K562 (cell line): ENCODE measurements around the gene INHBE. TPM values are rescaled to one million over a fixed set of nuclear protein-coding genes. Genes with fewer than 3 reads are reported as not detected.

Experiments used
- BHLHE40 ChIP-seq: IDR thresholded peaks from 2 replicates; pipeline ENCODE4 v1.6.1; 2011; ENCODE audit warnings: low read length, improper control_type of control experiment
- BRD4 ChIP-seq: fragments of 200-600 bp; sonication (generic); IDR thresholded peaks from 2 replicates; pipeline ENCODE4 v1.6.1; 2017; ENCODE audit warnings: inconsistent platforms
- CBX1 ChIP-seq: sonication (generic); IDR thresholded peaks from 2 replicates; pipeline ENCODE4 v1.6.1; 2016; ENCODE audit warnings: antibody characterized with exemption, low read depth, mild to moderate bottlenecking
- JUN ChIP-seq, 2 experiments: sonication (generic) in 1 of 2; formaldehyde crosslinking in 1 of 2; IDR thresholded peaks; 2 replicates each; pipeline versions ENCODE4 v1.6.1 to v1.8.0; 2012 to 2022; ENCODE audit warnings: borderline replicate concordance in 2 of 2, mild to moderate bottlenecking in 2 of 2, improper control_type of control experiment in 1 of 2, low read depth in 1 of 2, low read length in 1 of 2, missing genetic modification reagents in 1 of 2
- NR2C1 ChIP-seq, 2 experiments: fragments of 450-650 bp; IDR thresholded peaks; 2 replicates each; pipeline ENCODE4 v1.6.1; 2017; ENCODE audit warnings: mild to moderate bottlenecking in 2 of 2, antibody characterized with exemption in 1 of 2, inconsistent platforms in 1 of 2, missing compliant biosample characterization in 1 of 2, missing genetic modification characterization in 1 of 2
- NR2C2 ChIP-seq, 2 experiments: fragments of 200-800 bp in 1 of 2; sonication (Bioruptor generic) in 1 of 2; sonication (generic) in 1 of 2; formaldehyde crosslinking in 1 of 2; IDR thresholded peaks; 2 replicates each; pipeline versions ENCODE4 v1.6.1 to v1.8.0; 2016 to 2022; ENCODE audit warnings: mild to moderate bottlenecking in 1 of 2, missing compliant biosample characterization in 1 of 2, missing genetic modification characterization in 1 of 2, missing genetic modification reagents in 1 of 2
- TCF7L2 ChIP-seq: fragments of 150-350 bp; IDR thresholded peaks from 2 replicates; pipeline ENCODE4 v1.6.1; 2016; ENCODE audit warnings: low read depth, mild to moderate bottlenecking, low read length, moderate library complexity
- ZNF197 ChIP-seq: fragments of 200-800 bp; sonication (Bioruptor generic); IDR thresholded peaks from 2 replicates; pipeline ENCODE4 v1.6.1; 2016; ENCODE audit warnings: low read depth, missing genetic modification characterization, missing compliant biosample characterization
- ZNF507 ChIP-seq: conservative IDR thresholded peaks from 2 replicates; pipeline ENCODE4 v1.6.1; 2017; ENCODE audit warnings: missing genetic modification characterization, missing compliant biosample characterization
- polyA plus RNA-seq, 8 experiments: library from polyadenylated mRNA; depleted of rRNA in 4 of 8; stranded (reverse) in 5 of 8; unstranded in 3 of 8; fragments of >200 nt; fragmentation: Nextera tagmentation in 2 of 8; fragmentation: Illumina TruSeq in 1 of 8; extraction: Ambion mirVana in 2 of 8; extraction: Trizol in 1 of 8; gene quantifications; 2 replicates each; pipeline versions ENCODE4 v1.2.1 to v1.2.3, GENCODE V29; 2011 to 2014; ENCODE audit warnings: inconsistent platforms in 1 of 8, missing spikeins in 1 of 8
- total RNA-seq, 7 experiments: library from RNA; depleted of rRNA in 6 of 7; stranded (reverse); fragments of >200 nt in 6 of 7; fragmentation: Illumina TruSeq in 2 of 7; extraction: Trizol in 2 of 7; gene quantifications; 2 replicates each; pipeline versions ENCODE4 v1.2.1 to v1.2.3, GENCODE V29; 2011 to 2021; ENCODE audit warnings: low replicate concordance in 1 of 7
- TF ChIP-seq, protein P1 (sequence below): fragments of 450-650 bp; IDR thresholded peaks from 2 replicates; pipeline ENCODE4 v1.6.1; 2016; ENCODE audit warnings: borderline replicate concordance
- TF ChIP-seq, protein P2 (sequence below), 2 experiments: fragments of 200-800 bp in 1 of 2; sonication (Bioruptor generic) in 1 of 2; sonication (generic) in 1 of 2; formaldehyde crosslinking in 1 of 2; IDR thresholded peaks in 1 of 2; conservative IDR thresholded peaks in 1 of 2; 2 replicates each; pipeline versions ENCODE4 v1.5.0 to v1.6.1; 2016 to 2020; ENCODE audit warnings: missing compliant biosample characterization in 1 of 2, missing genetic modification characterization in 1 of 2, missing genetic modification reagents in 1 of 2
- TF ChIP-seq, protein P3 (sequence below): sonication (generic); formaldehyde crosslinking; IDR thresholded peaks from 2 replicates; pipeline ENCODE4 v1.8.1; 2023; ENCODE audit warnings: missing genetic modification reagents, mild to moderate bottlenecking, borderline replicate concordance

The INHBE gene
- total and polyA plus RNA-seq, 9 of the 15 experiments (the other 6 are each of a cell fraction or from before 2014, with no cell fraction given) = 0.94 to 9.9 (median 7.3) TPM

DNA sequence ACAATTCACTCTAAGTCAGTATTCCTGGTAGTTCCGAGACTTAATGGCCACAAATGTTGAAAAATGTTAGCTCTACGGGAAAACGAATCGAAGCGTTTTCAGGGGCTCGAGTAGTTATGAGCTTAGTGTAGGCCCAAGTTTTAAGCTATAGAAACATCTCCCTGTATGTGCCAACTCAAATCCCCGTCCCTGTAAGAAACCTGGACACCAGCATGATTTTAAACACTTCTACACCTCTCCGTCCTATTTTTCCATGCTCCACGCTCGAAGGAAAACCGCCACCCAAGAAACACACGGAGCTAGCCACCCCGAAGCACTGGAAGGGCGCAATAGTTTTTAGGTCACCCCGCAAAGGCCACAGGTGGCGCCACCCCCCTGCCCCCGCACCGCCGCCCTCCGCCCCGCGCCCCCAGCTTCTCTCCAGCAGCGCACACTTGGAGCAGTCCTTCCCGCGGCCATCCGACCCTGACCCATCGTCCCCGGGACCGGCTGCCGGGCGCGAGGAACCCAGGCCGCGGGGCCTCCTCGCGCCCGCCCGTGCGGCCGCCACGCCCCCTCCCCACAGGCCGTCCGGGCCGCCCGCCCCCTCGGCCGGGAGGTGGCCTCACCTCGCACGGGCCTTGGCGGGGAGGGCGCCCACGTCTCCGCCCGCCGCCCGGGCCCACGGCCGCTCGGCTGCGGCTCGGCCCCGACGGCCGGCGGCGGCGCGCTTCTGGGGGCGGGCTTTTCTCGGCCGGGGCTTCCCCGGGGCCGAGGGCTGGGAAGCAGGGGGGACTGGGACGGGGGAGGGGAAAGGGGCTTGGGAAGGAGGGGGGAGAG lies 24.8 kb upstream of the INHBE start (continued):
- TF ChIP-seq, protein P1, sequence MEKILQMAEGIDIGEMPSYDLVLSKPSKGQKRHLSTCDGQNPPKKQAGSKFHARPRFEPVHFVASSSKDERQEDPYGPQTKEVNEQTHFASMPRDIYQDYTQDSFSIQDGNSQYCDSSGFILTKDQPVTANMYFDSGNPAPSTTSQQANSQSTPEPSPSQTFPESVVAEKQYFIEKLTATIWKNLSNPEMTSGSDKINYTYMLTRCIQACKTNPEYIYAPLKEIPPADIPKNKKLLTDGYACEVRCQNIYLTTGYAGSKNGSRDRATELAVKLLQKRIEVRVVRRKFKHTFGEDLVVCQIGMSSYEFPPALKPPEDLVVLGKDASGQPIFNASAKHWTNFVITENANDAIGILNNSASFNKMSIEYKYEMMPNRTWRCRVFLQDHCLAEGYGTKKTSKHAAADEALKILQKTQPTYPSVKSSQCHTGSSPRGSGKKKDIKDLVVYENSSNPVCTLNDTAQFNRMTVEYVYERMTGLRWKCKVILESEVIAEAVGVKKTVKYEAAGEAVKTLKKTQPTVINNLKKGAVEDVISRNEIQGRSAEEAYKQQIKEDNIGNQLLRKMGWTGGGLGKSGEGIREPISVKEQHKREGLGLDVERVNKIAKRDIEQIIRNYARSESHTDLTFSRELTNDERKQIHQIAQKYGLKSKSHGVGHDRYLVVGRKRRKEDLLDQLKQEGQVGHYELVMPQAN = 0 out of 2 replicates have a peak, but pooled peaks have one; percentile 46
- TF ChIP-seq TCF7L2 (no peak), JUN (IDR thresholded peaks at IDR 0.05; ENCODE audit: borderline replicate concordance, low read depth, low read length) (no peak), JUN (CRISPR knock-in tag; IDR thresholded peaks at IDR 0.05; ENCODE audit: borderline replicate concordance) (no peak), NR2C1 (IDR thresholded peaks at IDR 0.05) (no peak), NR2C1 (tag; IDR thresholded peaks at IDR 0.05) (peak; percentile 27; the same call in 1 of the 2 replicates), NR2C2 (CRISPR knock-in tag; IDR thresholded peaks at IDR 0.05) (no peak), NR2C2 (tag; IDR thresholded peaks at IDR 0.05) (peak; percentile 51; the same call in 1 of the 2 replicates), ZNF507 (tag) (no peak), BHLHE40 (0 out of 2 replicates have a peak, but pooled peaks have one; percentile 17), CBX1 (0 out of 2 replicates have a peak, but pooled peaks have one; percentile 27), BRD4 (no peak), ZNF197 (CRISPR knock-in tag) (0 out of 2 replicates have a peak, but pooled peaks have one; percentile 4)
- TF ChIP-seq, protein P2, sequence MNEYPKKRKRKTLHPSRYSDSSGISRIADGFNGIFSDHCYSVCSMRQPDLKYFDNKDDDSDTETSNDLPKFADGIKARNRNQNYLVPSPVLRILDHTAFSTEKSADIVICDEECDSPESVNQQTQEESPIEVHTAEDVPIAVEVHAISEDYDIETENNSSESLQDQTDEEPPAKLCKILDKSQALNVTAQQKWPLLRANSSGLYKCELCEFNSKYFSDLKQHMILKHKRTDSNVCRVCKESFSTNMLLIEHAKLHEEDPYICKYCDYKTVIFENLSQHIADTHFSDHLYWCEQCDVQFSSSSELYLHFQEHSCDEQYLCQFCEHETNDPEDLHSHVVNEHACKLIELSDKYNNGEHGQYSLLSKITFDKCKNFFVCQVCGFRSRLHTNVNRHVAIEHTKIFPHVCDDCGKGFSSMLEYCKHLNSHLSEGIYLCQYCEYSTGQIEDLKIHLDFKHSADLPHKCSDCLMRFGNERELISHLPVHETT (CRISPR knock-in tag; conservative IDR thresholded peaks at IDR 0.05 in 1 of 2, IDR thresholded peaks at IDR 0.05 in 1 of 2) = peak in 1 of 2 experiments; percentile 65; a peak in 2 of 4 replicates
- TF ChIP-seq, protein P3, sequence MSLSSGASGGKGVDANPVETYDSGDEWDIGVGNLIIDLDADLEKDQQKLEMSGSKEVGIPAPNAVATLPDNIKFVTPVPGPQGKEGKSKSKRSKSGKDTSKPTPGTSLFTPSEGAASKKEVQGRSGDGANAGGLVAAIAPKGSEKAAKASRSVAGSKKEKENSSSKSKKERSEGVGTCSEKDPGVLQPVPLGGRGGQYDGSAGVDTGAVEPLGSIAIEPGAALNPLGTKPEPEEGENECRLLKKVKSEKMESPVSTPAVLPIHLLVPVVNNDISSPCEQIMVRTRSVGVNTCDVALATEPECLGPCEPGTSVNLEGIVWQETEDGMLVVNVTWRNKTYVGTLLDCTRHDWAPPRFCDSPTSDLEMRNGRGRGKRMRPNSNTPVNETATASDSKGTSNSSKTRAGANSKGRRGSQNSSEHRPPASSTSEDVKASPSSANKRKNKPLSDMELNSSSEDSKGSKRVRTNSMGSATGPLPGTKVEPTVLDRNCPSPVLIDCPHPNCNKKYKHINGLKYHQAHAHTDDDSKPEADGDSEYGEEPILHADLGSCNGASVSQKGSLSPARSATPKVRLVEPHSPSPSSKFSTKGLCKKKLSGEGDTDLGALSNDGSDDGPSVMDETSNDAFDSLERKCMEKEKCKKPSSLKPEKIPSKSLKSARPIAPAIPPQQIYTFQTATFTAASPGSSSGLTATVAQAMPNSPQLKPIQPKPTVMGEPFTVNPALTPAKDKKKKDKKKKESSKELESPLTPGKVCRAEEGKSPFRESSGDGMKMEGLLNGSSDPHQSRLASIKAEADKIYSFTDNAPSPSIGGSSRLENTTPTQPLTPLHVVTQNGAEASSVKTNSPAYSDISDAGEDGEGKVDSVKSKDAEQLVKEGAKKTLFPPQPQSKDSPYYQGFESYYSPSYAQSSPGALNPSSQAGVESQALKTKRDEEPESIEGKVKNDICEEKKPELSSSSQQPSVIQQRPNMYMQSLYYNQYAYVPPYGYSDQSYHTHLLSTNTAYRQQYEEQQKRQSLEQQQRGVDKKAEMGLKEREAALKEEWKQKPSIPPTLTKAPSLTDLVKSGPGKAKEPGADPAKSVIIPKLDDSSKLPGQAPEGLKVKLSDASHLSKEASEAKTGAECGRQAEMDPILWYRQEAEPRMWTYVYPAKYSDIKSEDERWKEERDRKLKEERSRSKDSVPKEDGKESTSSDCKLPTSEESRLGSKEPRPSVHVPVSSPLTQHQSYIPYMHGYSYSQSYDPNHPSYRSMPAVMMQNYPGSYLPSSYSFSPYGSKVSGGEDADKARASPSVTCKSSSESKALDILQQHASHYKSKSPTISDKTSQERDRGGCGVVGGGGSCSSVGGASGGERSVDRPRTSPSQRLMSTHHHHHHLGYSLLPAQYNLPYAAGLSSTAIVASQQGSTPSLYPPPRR (CRISPR knock-in tag) = no peak
